LNCAP (cell line): ENCODE results near the gene P4HTM.

ENCODE experiments used
- TF ChIP-seq, protein P1 (sequence below): fragments of 450-650 bp; IDR thresholded peaks from 2 replicates; pipeline ENCODE4 v1.5.1; 2017; ENCODE audit warnings: mild to moderate bottlenecking

P4HTM gene, protein sequence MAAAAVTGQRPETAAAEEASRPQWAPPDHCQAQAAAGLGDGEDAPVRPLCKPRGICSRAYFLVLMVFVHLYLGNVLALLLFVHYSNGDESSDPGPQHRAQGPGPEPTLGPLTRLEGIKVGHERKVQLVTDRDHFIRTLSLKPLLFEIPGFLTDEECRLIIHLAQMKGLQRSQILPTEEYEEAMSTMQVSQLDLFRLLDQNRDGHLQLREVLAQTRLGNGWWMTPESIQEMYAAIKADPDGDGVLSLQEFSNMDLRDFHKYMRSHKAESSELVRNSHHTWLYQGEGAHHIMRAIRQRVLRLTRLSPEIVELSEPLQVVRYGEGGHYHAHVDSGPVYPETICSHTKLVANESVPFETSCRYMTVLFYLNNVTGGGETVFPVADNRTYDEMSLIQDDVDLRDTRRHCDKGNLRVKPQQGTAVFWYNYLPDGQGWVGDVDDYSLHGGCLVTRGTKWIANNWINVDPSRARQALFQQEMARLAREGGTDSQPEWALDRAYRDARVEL

DNA sequence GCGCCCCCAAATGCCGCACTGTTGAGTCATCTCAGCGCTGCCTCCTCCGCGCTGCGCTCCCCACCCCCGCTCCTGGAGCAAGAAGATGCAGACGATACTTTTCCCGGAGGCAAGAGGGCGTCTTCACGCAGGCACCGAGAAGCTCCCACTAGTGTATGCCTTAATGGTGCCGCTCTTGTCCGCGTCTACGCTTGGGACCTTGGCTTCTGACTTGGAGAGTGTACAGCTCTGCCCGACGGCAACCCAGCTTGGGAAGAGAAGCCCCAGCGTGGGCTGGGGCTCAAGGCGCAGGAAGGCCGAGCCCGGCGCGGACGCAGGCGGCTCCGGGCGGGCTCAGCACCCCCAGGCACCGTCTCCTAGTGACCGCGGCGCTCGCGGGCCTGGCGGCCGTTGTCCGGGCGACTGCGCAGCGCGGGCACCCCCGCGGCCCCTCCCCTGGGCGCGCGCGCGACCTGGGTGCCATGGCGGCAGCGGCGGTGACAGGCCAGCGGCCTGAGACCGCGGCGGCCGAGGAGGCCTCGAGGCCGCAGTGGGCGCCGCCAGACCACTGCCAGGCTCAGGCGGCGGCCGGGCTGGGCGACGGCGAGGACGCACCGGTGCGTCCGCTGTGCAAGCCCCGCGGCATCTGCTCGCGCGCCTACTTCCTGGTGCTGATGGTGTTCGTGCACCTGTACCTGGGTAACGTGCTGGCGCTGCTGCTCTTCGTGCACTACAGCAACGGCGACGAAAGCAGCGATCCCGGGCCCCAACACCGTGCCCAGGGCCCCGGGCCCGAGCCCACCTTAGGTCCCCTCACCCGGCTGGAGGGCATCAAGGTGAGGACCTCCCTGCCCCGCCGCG lies at the start of gene P4HTM:
Gene P4HTM, plus strand, starts transcription at position 446 of the 840 bp plus-strand sequence. Its CDS starts 16 bp downstream, at position 462.
- TF ChIP-seq, protein P1, sequence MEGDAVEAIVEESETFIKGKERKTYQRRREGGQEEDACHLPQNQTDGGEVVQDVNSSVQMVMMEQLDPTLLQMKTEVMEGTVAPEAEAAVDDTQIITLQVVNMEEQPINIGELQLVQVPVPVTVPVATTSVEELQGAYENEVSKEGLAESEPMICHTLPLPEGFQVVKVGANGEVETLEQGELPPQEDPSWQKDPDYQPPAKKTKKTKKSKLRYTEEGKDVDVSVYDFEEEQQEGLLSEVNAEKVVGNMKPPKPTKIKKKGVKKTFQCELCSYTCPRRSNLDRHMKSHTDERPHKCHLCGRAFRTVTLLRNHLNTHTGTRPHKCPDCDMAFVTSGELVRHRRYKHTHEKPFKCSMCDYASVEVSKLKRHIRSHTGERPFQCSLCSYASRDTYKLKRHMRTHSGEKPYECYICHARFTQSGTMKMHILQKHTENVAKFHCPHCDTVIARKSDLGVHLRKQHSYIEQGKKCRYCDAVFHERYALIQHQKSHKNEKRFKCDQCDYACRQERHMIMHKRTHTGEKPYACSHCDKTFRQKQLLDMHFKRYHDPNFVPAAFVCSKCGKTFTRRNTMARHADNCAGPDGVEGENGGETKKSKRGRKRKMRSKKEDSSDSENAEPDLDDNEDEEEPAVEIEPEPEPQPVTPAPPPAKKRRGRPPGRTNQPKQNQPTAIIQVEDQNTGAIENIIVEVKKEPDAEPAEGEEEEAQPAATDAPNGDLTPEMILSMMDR: peak; percentile 48; the same call in 1 of the 2 replicates

DNA sequence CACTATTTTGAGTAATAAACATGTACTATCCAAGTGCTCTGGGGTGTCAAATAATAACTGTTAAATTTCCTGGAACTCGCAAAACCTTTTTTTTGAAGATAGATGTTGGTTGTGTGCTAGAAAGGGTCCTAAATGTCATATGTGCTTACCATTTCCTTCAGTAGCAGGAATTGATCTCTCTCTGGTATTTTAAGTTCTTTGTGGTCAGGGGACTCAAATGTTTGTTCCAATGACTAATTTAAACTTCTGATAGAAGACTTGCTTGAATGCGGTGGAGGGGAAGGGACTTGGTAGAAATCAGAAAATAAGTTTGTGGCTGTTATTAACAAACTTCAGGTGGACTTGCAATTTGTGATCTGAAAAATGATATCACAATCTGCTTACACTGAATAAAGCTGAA lies 44.6 kb upstream of the P4HTM start:
- TF ChIP-seq, protein P1: no peak

DNA sequence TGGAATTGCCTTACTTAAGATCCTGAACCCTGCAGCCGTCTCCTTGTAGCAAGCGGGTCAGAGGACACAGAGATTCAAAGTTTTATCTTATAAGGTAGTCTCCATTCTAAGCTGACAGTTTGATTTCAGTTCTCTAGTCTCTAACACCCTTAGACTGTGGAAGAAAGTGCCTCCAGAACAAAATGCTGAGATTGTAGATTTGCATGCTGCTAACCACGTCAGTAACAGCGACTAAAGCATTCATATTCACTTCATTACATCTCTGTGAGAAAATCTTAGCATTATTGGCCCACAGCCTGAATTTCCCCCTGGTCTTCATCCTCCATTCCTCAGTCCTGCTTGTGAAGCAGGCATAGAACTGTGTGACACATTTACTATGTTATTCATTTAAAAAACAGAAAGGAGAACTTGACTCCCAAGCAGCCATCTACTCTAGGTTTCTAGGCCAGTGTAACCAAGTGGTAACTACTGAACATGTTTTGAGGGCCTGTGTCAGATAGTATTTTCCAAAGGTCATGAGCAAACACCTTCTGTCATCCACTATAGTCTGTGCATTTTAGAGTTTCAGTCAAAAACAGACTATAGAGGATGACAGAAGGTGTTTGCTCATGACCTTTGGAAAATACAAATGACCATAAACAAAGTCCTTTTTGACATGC lies 44.0 kb upstream of the P4HTM start:
- TF ChIP-seq, protein P1: no peak

DNA sequence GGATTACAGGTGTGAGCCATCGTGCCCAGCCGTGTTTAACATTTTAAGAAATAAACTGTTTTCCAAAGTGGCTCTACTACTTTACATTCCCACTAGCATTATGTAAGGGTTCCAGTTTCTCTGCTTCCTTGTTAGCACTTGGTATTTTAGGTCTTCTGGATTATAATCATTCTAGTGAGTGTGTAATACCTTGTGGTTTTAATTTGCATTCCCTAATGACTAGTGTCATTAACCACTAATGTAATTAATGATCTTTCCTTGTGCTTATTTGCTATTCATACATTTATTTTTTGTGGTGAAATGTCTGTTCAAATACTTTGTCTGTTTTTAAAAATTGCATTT lies 40.7 kb upstream of the P4HTM start:
- TF ChIP-seq, protein P1: no peak

DNA sequence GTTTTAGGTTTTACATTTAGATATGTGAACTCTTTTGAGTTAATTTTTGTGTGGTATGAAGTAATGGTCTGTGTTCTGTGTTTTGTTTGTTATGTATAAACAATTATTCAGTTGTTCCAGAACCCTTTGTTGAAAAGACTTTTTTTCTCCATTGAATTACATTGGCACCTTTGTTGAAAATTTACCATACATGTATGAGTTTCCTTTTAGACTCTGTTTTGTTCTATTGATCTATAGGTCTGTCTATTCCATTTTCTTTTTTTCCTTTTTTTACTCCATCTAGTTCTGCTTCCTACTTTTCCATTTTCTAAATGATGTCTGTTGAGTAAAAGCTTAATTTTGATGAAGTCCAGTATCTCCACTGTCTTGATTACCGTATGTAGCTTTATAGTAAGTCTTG lies 40.0 kb upstream of the P4HTM start:
- TF ChIP-seq, protein P1: no peak

DNA sequence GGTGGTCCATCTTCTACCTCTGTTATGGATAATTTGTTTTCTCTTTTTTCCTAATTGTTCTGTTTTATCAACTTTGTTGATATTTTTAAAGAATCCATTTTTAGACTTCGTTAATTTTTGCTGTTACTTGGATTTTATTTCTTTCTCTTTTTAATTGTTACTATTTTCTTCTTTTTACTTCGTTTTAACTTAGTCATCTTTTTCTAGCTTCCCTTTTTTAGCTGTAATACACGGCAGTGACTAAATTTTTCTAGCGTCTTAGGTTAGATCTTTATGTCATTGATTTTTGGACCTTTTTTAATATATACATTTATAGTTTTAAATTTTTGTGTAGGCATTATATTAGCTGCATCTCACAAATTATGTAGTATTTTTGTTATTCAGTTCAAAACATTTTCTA lies 38.3 kb upstream of the P4HTM start:
- TF ChIP-seq, protein P1: no peak

DNA sequence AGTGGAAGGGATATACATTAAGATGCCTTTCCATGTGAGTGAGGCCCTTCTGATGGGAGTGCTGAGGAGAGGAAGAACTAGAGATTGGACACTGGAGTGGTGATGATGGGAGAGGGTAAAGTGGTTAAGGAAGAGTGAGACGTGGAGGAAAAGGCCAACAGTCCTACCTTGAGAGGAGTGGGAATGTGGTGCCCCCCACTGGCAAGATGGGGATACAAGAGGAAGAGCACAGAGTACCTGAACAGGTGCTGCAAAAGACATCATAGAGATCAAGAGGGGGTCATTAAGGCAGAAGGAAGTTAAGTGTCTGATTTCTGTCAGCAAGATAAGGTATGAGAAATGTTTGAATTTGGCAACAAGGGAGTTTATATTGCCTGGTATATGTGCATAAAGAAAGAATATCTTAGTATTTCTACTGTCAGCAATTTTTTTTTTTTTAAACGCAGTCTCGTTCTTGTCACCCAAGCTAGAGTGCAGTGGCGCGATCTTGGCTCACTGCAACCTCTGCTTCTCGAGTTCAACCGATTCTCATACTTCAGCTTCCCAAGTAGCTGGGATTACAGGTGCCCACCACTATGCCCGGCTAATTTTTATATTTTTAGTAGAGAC lies 37.4 kb upstream of the P4HTM start:
- TF ChIP-seq, protein P1: peak; percentile 43; the same call in 1 of the 2 replicates
